Measurements from ENCODE around the gene ACP5.
"Not testable (repeated sequence)": the region's sequence is repeated elsewhere in the genome, so short reads cannot be mapped to it uniquely, and the experiment has no call there.

The ACP5 gene

DNA sequence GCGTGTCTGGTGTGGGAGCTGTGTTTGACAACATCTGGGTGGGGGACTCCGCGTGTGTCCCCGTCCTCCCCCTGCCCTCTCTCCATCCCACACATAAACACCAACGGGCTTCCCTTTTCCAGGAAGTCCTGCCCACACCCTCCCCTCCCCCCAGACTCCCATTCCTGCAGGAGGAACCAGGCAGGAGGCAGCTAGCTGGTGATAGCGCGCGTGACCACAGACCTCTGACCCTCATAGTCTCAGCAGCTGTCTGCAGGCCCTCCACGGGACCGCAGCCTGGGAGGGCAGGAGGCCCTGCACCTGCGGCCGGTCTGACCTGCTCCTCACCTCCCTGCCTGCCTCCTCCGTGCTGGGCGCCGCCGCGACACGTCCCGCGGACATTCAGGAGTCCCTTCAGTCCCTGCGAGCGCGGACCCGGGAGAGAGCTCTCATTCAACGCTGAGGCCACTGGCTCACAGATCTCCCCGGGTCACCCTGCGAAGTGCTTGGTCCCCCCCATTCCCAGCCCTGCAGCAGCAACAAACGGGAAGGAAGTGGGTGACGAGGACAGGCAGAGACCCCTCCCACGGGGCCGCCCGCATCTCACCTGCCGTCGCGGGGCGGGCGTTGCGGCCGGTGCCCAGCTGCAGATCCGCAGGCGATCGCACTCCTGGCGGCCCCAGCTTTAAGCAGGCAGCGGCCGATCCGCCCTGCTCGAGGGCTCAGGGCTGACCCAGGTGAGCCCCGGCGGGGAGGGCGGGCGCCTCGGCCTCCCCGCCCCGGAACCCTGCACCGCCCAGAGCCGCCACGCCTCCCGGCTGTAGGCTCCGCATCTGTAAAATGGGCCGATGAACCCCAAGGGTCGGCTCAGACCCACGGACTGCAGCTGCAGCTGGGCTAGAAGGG lies 1.1 kb upstream of the ACP5 start:
- DNase-seq = peak; percentile 42 to 48

DNA sequence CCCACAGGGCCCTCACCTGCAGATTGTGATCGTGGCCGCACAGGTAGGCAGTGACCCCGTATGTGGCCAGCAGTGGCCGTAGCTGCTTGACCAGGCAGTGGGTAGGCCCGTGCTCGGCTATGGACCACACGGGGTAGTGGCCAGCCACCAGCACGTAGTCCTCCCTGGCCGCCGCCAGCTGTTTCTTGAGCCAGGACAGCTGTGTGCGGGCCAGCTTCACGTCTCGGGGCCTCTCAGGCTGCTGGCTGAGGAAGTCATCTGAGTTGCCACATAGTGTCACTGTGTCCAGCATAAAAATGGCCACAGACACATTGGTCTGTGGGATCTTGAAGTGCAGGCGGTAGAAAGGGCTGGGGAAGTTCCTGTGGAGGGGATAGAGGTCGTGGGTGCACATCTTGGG lies 1.2 kb downstream of the ACP5 start:
- no peak for DNase-seq

- DNase-seq = no peak
These were observed 2.8 kb downstream of the ACP5 start for GRCh38 chr19:11574689-11575088.

GRCh38 chr19:11573763-11574162 lies 3.7 kb downstream of the ACP5 start:
- DNase-seq = not testable (repeated sequence)

GRCh38 chr19:11573354-11573753 lies 4.1 kb downstream of the ACP5 start:
- not testable (repeated sequence) for DNase-seq

DNA sequence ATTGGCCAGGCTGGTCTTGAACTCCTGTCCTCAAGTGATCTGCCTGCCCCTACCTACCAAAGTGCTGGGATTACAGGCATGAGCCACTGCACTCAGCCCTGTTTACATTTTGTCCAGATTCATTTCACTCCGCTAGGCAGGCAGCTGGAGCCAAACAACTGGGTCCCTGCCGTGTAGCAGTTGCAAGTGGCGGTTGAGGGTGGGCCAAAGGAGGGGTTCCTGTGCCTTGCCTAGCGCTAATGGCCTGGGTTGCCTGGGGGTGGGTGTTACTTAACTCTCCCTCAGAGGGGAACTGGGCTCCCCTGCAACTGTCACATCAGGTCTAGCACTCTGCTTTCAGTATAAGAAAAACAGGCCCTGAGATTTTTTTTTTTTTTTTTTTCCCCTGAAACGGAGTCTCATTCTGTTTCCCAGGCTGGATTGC lies 7.4 kb downstream of the ACP5 start:
- DNase-seq = no peak

GRCh38 chr19:11566164-11566563 lies 11.3 kb downstream of the ACP5 start:
- DNase-seq = no peak

DNA sequence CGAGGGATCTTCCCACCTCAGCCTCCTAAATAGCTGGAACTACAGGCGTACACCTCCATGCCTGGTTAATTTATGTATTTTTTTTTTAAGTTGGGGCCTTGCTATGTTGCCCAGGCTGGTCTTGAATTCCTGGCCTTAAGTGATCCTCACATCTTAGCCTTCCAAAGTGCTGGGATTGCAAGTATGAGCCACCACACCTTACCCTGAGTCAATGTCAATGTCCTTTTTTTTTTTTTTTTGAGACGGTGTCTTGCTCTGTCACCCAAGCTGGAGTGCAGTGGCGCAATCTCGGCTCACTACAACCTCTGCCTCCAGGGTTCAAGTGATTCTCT lies 11.8 kb downstream of the ACP5 start:
- not testable (repeated sequence) for DNase-seq

GRCh38 chr19:11564082-11564807 lies 13.2 kb downstream of the ACP5 start:
- DNase-seq = not testable (repeated sequence)

- no peak for DNase-seq
These were observed 13.9 kb downstream of the ACP5 start for GRCh38 chr19:11563532-11563931.

- peak; percentile 39 to 62 for DNase-seq
These were observed 16.9 kb downstream of the ACP5 start for GRCh38 chr19:11560404-11561051.

DNA sequence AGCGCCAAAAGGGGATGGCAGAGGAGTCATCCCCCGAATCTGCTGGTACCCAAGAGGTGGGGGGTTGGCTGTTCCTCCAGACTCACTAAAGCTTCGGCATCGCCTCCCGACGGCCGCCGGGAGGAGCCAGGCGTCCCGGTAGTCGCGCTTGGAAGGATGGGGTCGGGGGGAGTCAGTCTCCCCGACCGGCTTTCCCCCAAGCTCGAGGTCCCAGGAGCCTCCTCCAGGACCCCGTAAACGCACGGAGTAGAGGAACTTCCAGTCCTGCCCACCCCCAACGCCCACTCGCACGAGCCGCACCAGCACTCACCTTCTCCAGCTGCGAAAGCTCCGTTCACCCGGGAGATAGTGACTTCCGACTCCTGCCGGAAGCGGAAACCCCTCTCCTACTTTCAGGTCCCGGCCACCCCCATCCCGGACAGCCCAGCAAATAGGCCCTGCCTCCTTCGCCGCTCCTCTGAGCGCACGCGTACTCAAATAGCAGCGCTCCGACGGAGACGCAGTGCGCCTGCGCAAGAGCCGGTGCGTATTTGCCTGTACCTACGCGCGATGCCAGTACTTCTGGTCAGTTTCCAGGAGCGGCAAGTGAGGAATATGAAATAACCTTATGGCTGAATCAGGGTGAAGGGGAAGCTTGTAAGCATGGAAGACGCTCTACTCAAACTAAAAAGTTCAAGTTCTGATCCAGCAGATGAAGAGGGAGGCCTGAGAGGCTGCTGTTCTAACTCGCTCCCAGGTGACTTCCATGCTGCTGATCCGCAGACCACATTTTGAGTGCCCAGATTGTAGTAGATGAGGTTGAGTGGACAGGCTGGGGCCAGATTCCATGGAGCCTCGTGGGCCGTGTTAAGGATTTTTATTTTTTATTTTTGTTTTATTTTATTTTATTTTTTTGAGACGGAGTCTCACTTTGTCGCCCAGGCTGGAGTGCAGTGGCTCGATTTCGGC lies 18.3 kb downstream of the ACP5 start, which contains the start of gene ELOF1:
Gene ELOF1 (minus strand): TSS at position 350 of the 948 bp plus-strand sequence. CDS start 4,883 bp downstream, outside the sequence.
- peak; percentile 97 to 98 for DNase-seq

- no peak for DNase-seq
These were observed 20.6 kb downstream of the ACP5 start for GRCh38 chr19:11556634-11557420.

GRCh38 chr19:11555246-11555645 lies 22.2 kb downstream of the ACP5 start:
- no peak for DNase-seq

- no peak for DNase-seq
These were observed 23.3 kb downstream of the ACP5 start for GRCh38 chr19:11554160-11554559.

GRCh38 chr19:11552666-11553372 lies 24.6 kb downstream of the ACP5 start:
- no peak for DNase-seq

- peak in 1 of 2 donors; percentile 29 for DNase-seq
These were observed 25.7 kb downstream of the ACP5 start for GRCh38 chr19:11551603-11552235.

- no peak for DNase-seq
These were observed 27.2 kb downstream of the ACP5 start for GRCh38 chr19:11550265-11550664.

DNA sequence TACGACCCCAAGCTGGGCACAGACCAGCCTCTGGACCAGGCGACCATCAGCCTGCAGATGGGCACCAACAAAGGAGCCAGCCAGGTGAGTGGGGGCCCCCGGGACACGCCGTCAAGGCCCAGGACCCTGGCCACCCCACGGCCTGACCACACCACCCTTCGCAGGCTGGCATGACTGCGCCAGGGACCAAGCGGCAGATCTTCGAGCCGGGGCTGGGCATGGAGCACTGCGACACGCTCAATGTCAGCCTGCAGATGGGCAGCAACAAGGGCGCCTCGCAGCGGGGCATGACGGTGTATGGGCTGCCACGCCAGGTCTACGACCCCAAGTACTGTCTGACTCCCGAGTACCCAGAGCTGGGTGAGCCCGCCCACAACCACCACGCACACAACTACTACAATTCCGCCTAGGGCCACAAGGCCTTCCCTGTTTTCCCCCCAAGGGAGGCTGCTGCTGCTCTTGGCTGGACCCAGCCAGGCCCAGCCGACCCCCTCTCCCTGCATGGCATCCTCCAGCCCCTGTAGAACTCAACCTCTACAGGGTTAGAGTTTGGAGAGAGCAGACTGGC lies 28.0 kb downstream of the ACP5 start:
- no peak for DNase-seq

Data from stimulated activated CD4-positive, alpha-beta T cell treated with anti-CD3 and anti-CD28 coated beads, Interleukin-2, amount 100 ng/mL, for 24 hours (primary cell).